Measurements from ENCODE around the gene SCN2B.
"Not testable (repeated sequence)": the region's sequence is repeated elsewhere in the genome, so short reads cannot be mapped to it uniquely, and the experiment has no call there.

Gene SCN2B

GRCh38 chr11:118205606-118206378 lies 29.4 kb upstream of the SCN2B start:
- DNase-seq: no peak

GRCh38 chr11:118202599-118203422 lies 26.4 kb upstream of the SCN2B start:
- DNase-seq: no peak

- DNase-seq: no peak
Measured at GRCh38 chr11:118201966-118202365, 25.5 kb upstream of the SCN2B start.

- no peak for DNase-seq
Measured at GRCh38 chr11:118200901-118201680, 24.7 kb upstream of the SCN2B start.

- DNase-seq: no peak
Measured at GRCh38 chr11:118200497-118200896, 24.1 kb upstream of the SCN2B start.

- DNase-seq: no peak
Measured at GRCh38 chr11:118199135-118199534, 22.7 kb upstream of the SCN2B start.

GRCh38 chr11:118198370-118198769 lies 21.9 kb upstream of the SCN2B start:
- DNase-seq: peak; percentile 7

GRCh38 chr11:118194835-118195627 lies 18.6 kb upstream of the SCN2B start:
- DNase-seq: peak; percentile 57

- DNase-seq: no peak
Measured at GRCh38 chr11:118193910-118194566, 17.6 kb upstream of the SCN2B start.

- not testable (repeated sequence) for DNase-seq
Measured at GRCh38 chr11:118192817-118193216, 16.4 kb upstream of the SCN2B start.

- DNase-seq: not testable (repeated sequence)
Measured at GRCh38 chr11:118190942-118191506, 14.6 kb upstream of the SCN2B start.

GRCh38 chr11:118186346-118187107 lies 10.1 kb upstream of the SCN2B start:
- no peak for DNase-seq

- no peak for DNase-seq
Measured at GRCh38 chr11:118184784-118185579, 8.5 kb upstream of the SCN2B start.

- not testable (repeated sequence) for DNase-seq
Measured at GRCh38 chr11:118183691-118184090, 7.3 kb upstream of the SCN2B start.

GRCh38 chr11:118180300-118180703 lies 3.9 kb upstream of the SCN2B start:
- no peak for DNase-seq

- DNase-seq: no peak
Measured at GRCh38 chr11:118176778-118177134, 317 bp upstream of the SCN2B start.

- DNase-seq: no peak
Measured at GRCh38 chr11:118175031-118175992, 1.1 kb downstream of the SCN2B start.

GRCh38 chr11:118174006-118174567 lies 2.4 kb downstream of the SCN2B start:
- DNase-seq: no peak
